GM13977 (cell line): ENCODE results near the gene SEMA4D.

Experiments used
- DNase-seq: peaks from one replicate; pipeline ENCODE4 v3.0.0; 2012; ENCODE audit warnings: low spot score
- in situ Hi-C: fragments of 300-500 bp; cut with MboI; formaldehyde crosslinking; loops from one replicate; pipeline ENCODE4 v1.12.0; 2022; ENCODE audit warnings: low sequenced_read_pairs, low pct_unique_long_range_greater_than_20kb, mixed read lengths, inconsistent platforms; ENCODE audit not compliant: unreplicated experiment
- TF ChIP-seq, protein P1 (sequence below): IDR thresholded peaks from 2 replicates; pipeline ENCODE4 v1.5.1; 2012; ENCODE audit warnings: mild to moderate bottlenecking, control low read depth; ENCODE audit not compliant: insufficient read depth; ENCODE audit errors: extremely low read depth, missing control alignments

SEMA4D gene

DNA sequence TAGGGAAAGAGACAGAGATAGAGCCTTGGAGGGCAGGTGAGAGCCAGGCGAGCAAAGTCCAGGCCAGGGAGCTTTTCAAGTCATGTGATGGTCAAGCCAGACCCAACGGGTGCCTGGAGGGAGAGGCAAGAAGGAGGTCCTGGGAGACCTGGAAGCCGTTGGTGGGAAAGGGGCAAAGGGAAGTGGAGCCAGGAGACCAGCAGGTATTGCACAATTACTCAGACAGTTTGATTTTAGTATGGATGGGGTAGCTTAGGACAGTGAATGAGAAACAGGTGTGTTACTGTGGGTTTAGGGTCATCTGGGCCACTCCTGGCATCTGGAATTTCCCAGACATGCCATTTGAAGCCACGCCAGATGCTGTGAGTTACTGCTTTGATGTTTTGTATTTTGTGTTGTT lies 174.5 kb downstream of the SEMA4D start:
- TF ChIP-seq, protein P1, sequence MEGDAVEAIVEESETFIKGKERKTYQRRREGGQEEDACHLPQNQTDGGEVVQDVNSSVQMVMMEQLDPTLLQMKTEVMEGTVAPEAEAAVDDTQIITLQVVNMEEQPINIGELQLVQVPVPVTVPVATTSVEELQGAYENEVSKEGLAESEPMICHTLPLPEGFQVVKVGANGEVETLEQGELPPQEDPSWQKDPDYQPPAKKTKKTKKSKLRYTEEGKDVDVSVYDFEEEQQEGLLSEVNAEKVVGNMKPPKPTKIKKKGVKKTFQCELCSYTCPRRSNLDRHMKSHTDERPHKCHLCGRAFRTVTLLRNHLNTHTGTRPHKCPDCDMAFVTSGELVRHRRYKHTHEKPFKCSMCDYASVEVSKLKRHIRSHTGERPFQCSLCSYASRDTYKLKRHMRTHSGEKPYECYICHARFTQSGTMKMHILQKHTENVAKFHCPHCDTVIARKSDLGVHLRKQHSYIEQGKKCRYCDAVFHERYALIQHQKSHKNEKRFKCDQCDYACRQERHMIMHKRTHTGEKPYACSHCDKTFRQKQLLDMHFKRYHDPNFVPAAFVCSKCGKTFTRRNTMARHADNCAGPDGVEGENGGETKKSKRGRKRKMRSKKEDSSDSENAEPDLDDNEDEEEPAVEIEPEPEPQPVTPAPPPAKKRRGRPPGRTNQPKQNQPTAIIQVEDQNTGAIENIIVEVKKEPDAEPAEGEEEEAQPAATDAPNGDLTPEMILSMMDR = no peak
- in situ Hi-C loops = no loop called here

DNA sequence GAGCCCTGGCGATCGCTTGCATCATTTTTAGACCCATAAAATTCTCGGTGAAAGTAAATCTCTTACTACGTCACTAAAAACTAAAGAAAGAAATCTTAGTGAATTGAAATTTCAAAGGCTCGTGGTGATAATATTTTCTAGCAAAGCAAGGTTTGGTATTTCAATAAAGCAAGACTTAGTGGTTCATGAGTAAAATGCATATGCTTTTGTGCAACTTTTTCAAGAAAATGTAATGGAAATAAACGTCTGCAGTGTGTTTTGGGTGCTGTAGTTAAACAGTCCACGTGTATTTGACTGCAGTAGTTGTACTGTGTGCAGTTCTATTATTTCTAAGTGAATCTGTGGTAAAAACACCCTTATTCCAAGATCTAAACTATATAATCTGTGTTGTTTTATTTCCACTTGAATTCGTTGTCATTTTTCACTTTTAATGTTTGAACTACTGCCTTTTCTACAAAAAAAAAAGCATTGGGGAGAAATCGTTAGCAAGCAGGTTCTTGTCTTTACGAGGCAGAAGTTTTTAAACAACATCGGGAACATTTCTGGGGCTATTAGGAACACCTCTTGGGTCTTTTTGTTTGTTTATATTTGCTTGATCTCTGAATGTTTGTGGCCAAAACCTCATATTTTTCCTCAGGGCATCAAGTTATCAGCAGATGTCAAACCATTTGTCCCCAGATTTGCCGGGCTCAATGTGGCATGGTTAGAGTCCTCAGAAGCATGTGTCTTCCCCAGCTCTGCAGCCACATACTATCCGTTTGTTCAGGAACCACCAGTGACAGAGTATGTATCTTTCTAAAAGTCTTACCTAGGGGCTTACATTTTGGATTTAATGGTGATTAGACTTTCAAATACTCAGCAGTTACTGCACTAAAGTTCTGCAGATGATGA lies 178.7 kb downstream of the SEMA4D start:
- TF ChIP-seq, protein P1 = no peak
- no peak for DNase-seq
- in situ Hi-C loops = no loop called here

More for the DNA sequence above, 174.5 kb downstream of the SEMA4D start:
- no peak for DNase-seq

DNA sequence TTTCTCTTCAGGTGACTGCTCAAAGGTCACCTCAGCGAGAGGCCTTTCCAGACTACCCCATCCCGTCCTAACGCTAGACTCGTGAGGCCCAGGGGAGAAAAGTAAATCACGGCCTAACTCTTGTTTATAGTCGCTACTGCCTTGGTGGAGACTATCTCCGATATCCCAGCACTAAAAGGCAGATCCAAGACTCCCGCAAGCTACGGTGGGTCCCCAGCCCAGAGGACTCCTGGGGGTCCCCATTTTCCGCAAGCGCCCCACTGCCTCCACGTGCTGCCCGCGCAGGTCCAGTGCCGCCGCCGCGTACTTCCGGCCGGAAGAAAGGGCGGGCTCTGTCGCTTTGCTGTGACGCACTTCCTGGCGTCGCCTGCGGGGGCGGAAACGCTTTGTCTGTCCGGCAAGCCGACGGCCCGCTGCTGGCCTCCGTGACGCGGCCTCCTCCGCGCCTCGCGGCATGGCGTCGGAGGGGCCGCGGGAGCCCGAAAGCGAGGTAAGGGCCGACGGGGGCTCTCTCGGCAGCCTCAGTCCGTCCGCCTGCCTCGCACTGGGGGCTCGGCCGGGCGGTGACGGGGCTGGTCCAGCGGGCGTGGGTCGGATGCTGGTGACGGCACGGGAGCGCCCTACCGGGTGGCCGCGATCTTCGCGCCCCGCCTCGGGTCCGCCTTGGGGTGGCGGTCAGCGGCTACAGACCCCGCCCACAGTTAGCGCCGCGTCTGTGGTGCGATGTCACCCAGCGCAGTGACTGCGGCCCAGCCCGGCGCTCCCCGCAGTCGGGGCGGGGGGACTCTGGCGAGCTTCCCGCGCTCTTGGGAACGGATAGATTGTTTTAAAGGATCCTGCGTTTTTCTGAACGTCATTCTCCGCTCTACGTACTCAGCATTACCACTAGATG lies 179.5 kb downstream of the SEMA4D start, which contains the start of gene SECISBP2:
TSS of gene SECISBP2 (plus strand) at position 378 of the 892 bp plus-strand sequence. CDS start at position 455, 77 bp downstream.
- TF ChIP-seq, protein P1 = peak; percentile 67
- in situ Hi-C loops = no loop called here
- DNase-seq = peak; percentile 92

DNA sequence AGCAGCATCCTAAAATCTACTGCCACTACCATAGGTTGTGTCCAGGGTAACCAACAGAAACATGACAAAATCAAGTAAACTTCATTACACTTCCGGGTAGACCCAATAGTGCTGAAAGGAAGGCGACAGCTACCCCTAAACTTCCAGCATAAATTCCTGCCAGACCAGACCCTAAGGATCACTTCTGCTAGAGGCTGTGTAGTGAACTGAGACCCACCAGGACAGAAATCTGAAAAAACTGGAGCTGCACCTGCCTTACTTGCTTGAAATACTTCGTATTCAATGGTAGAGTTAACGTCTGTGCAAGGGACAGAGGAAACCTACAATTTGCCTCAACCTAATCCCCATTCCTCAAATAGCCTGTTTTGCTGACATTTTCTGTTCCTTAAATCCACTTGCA lies 180.6 kb downstream of the SEMA4D start:
- in situ Hi-C loops = no loop called here
- DNase-seq = no peak
- TF ChIP-seq, protein P1 = no peak

DNA sequence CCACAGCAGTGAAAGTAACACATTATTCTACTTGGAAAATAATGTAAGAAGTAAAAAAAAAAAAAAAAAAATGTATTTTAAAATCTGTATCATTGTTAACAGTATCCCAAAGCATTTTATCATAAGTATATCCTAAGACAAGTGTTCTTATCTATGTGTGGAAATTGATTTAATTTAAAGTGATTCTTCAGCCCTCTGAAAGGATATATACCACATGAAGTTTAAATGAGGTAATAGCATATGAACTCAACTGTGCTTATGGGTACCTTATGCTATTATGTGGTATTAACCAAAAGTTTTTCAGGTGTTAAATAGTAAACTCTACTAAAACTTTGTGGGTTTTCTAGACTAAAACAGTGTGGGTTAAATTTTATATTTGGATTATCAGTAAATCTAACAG lies 182.4 kb downstream of the SEMA4D start:
- DNase-seq = no peak
- TF ChIP-seq, protein P1 = no peak
- in situ Hi-C loops = no loop called here

DNA sequence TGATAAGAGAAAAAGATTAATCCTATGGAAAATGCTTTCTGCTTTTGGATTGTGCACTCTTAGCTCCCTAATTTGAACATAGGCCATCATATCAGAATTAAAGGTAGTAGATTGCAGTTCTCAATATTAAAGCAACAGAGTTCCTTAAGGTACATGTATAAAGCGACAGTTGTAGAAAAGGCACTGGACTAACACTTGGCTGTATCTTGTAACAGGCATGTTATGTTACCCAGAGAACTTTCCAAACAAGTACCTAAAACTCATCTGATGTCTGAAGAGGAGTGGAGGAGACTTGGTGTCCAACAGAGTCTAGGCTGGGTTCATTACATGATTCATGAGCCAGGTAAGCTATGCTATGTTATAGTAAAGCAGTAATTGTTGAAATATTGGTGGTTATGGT lies 183.0 kb downstream of the SEMA4D start:
- in situ Hi-C loops = no loop called here
- TF ChIP-seq, protein P1 = no peak
- no peak for DNase-seq
